Esophagus squamous epithelium (tissue), 4 donors: ENCODE measurements around the gene STAP2.

ENCODE experiments used
- POLR2A ChIP-seq, 4 donors: fragments of 450-650 bp; IDR thresholded peaks; one replicate each; pipeline ENCODE4 v1.6.1; 2017; ENCODE audit warnings: antibody characterized with exemption in 4 of 4, mild to moderate bottlenecking in 4 of 4, moderate library complexity in 3 of 4
- TF ChIP-seq, protein P1 (sequence below), 6 experiments: fragments of 450-650 bp in 4 of 6; fragments of 200-600 bp in 2 of 6; sonication (generic) in 2 of 6; IDR thresholded peaks; one replicate each; pipeline ENCODE4 v1.5.1; 2016 to 2019; ENCODE audit warnings: antibody characterized with exemption in 6 of 6, mild to moderate bottlenecking in 4 of 6, moderate library complexity in 4 of 6

DNA sequence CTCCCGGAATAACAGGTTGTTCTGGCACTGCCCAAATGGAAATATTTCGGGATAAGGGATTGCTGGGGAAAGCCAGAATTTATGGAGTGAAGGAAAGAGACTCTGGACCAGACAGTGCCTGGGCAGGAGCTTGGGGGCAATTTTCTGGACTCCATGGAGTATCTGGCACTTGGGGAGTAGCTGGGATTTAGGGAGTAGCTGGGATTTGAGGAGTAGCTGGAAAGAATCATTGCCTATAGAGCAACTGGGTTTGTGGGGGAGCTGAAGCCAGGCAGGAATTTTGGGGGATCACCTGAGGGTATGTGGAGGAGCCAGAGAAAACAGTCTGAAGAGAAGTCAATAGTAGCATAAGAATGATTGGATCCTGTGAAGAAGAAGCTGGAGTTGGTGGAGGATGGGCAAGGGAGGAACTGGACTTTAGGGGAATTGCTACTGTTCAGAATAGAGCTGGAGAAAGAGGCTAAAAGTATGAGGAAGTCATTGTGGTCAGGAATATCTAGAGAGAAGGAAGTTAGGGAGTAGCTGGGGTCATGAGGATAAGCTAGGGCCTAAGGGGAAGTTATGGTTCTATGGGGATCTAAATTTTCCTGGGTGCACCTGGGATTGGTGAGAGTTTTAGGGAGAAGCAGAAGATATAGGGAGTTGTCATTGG lies 19.4 kb downstream of the STAP2 start:
- TF ChIP-seq, protein P1, sequence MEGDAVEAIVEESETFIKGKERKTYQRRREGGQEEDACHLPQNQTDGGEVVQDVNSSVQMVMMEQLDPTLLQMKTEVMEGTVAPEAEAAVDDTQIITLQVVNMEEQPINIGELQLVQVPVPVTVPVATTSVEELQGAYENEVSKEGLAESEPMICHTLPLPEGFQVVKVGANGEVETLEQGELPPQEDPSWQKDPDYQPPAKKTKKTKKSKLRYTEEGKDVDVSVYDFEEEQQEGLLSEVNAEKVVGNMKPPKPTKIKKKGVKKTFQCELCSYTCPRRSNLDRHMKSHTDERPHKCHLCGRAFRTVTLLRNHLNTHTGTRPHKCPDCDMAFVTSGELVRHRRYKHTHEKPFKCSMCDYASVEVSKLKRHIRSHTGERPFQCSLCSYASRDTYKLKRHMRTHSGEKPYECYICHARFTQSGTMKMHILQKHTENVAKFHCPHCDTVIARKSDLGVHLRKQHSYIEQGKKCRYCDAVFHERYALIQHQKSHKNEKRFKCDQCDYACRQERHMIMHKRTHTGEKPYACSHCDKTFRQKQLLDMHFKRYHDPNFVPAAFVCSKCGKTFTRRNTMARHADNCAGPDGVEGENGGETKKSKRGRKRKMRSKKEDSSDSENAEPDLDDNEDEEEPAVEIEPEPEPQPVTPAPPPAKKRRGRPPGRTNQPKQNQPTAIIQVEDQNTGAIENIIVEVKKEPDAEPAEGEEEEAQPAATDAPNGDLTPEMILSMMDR (IDR thresholded peaks at IDR 0.05) = no peak
- no peak for TF ChIP-seq POLR2A (IDR thresholded peaks at IDR 0.05)
